GM21576 (cell line): ENCODE measurements around the gene BANF1.
A peak's percentile ranks its signal among the peaks of the same experiment; 100 is the strongest.

Experiments
- ATAC-seq: cut with Tn5 transposase; IDR thresholded peaks from one replicate; pipeline ENCODE4 v1.9.1; 2021; ENCODE audit warnings: mild to moderate bottlenecking, moderate library complexity; ENCODE audit not compliant: unreplicated experiment

BANF1 gene

GRCh38 chr11:66001942-66002647 is at the start of gene BANF1, which contains the start of gene EIF1AD:
BANF1 (plus strand) TSS chr11:66002503; CDS start chr11:66003251, 748 bp downstream.
EIF1AD (minus strand) TSS chr11:66002157; CDS start chr11:66000389, 1,768 bp downstream.
- peak; percentile 65 for ATAC-seq

GRCh38 chr11:65953471-65953870 is 48.8 kb upstream of the BANF1 start:
- ATAC-seq, result no peak

GRCh38 chr11:65954771-65955170 is 47.5 kb upstream of the BANF1 start:
- no peak for ATAC-seq

DNA sequence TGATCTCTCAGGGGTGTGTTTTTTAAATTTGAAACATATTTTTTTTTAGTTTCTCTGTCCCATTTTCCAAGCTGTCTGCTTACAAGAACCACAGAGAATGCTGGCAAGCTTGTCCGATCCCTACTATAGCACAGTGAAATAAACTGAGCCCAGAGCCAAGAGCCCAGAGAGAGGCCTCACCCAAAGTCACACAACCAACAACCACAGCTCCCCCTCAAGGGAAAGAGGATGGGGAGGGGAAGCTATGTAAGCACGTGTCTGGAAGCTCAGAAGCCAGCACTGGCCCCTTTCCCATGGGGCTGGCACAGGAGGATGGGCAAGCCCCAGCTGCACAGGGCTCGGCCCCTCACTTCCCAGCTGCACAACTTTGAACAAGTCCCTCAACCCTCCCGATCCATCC is 44.0 kb upstream of the BANF1 start:
- no peak for ATAC-seq

GRCh38 chr11:65958774-65959420 is 43.4 kb upstream of the BANF1 start:
- ATAC-seq, result no peak

DNA sequence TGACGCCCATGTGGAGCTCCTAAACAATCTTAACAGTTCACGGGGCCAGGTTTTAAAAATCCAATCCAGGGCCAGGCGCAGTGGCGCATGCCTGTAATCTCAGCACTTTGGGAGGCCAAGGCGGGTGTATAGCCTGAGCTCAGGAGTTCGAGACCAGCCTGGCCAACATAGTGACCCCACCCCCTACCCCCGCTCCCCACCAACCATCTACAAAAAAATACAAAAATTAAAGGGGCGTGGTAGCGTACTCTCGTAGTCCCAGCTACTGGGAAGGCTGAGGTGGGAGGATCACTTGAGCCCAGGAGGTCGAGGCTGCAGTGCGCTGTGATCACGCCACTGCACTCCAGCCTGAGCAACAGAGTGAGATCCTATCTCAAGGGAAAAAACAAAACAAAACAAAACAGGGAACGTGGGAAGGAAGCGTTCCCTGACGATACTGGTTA is 41.5 kb upstream of the BANF1 start:
- no peak for ATAC-seq

DNA sequence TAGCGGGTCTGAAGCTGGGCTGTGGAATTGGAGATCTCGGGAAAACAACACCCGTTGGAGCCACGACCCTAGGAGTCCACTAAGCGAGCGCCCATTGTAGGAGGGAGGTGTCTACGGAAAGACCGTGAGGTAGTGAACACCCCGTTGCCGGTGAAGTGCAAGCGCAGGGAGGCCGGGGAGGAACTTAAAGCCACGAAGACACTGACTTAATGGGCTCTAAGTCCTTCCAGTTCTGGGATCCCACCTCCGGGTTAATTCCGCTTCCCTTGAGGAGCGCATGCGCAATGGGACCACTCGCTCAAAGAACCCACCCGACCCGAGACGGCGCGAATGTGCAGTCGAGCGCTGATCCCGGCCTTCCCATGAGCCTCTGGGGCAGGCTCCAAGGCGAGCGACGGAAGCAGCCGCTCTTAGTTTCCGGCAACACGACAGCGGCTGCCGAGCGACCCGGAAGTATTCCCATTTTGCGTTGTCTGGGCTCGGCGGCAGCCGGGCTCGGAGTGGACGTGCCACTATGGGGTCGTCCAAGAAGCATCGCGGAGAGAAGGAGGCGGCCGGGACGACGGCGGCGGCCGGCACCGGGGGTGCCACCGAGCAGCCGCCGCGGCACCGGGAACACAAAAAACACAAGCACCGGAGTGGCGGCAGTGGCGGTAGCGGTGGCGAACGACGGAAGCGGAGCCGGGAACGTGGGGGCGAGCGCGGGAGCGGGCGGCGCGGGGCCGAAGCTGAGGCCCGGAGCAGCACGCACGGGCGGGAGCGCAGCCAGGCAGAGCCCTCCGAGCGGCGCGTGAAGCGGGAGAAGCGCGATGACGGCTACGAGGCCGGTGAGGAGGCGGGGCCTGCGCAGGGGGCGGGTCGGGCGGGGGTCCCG is 40.8 kb upstream of the BANF1 start, which contains the start of gene SART1:
Gene SART1, plus strand, starts transcription at position 468 of the 874 bp plus-strand sequence. Its CDS starts 47 bp downstream, at position 515.
- peak; percentile 74 for ATAC-seq

DNA sequence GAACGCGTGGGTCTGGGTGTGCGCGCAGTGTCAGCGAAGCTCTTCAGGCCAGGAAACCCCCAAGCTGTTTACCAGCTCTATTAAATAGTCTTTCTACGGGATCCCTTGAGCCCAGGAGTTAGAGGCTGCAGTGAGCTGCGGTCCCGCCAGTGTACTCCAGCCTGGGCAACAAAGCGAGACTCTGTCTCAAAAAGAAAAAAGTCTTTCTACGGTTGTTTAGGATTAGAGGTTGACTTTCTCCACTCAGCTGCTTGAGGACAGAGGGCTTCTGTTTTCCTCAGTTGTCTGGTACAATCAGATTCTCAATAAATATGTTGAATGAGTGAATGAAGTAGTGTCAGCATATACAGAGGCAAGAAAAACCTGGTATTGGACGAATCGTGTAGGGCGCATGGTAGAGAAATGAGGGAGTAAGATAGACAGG is 40.1 kb upstream of the BANF1 start:
- no peak for ATAC-seq

DNA sequence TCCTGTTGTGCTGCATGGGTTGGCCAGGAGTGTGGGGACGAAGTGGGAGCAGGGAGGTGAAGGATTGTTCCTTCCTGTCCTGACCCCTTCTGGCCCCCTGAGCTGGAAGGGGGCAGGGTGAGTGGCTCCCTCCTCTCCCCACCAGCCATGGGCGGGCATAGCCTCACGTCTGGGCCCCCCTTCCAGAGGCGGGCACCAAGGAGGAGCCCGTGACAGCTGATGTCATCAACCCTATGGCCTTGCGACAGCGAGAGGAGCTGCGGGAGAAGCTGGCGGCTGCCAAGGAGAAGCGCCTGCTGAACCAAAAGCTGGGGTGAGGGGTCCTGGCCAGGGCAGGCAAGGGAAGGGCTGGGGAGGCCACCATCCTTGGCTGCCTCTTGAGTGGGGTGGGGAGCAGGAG is 37.4 kb upstream of the BANF1 start:
- ATAC-seq, result no peak

DNA sequence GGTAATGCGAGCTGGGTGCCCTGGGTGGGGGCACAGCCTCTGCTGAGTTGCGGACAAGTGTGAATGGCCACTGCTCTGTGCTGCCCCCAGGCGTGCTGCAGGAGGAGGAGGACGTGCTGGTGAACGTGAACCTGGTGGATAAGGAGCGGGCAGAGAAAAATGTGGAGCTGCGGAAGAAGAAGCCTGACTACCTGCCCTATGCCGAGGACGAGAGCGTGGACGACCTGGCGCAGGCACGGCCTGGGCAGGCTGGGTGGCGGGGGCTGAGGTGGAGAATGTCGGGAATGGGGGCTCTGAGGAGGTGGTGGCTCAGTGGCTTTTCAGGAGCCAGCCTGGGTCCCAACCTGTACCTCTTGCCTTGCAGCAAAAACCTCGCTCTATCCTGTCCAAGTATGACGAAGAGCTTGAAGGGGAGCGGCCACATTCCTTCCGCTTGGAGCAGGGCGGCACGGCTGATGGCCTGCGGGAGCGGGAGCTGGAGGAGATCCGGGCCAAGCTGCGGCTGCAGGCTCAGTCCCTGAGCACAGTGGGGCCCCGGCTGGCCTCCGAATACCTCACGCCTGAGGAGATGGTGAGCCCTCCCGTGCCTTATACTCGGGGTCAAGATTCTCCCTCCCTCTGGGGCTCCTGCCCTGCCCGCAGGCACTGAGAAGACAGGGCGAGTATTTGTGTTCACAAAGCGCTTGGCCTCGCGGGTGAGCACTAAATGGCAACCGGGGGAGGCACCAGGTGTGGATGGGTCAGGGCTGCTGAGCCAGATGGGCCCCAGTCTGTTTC is 36.1 kb upstream of the BANF1 start:
- ATAC-seq, result no peak

DNA sequence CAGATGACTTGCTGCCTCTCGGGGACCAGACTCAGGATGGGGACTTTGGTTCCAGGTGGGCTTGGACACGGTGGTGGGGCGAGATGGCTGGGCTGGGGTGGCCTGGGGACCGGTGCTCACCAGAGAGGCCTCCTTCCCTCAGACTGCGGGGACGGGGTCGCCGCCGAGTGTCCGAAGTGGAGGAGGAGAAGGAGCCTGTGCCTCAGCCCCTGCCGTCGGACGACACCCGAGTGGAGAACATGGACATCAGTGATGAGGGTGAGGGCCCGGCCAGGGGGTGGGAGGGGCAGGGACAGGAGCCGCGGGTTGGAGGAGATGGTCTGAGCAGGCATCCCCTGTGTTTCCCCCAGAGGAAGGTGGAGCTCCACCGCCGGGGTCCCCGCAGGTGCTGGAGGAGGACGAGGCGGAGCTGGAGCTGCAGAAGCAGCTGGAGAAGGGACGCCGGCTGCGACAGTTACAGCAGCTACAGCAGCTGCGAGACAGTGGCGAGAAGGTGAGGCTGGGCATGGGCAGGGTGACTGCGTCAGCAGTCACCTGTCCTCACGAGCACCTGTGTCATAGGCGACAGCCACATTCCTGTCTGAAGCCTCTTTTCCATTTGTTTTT is 34.9 kb upstream of the BANF1 start:
- no peak for ATAC-seq

DNA sequence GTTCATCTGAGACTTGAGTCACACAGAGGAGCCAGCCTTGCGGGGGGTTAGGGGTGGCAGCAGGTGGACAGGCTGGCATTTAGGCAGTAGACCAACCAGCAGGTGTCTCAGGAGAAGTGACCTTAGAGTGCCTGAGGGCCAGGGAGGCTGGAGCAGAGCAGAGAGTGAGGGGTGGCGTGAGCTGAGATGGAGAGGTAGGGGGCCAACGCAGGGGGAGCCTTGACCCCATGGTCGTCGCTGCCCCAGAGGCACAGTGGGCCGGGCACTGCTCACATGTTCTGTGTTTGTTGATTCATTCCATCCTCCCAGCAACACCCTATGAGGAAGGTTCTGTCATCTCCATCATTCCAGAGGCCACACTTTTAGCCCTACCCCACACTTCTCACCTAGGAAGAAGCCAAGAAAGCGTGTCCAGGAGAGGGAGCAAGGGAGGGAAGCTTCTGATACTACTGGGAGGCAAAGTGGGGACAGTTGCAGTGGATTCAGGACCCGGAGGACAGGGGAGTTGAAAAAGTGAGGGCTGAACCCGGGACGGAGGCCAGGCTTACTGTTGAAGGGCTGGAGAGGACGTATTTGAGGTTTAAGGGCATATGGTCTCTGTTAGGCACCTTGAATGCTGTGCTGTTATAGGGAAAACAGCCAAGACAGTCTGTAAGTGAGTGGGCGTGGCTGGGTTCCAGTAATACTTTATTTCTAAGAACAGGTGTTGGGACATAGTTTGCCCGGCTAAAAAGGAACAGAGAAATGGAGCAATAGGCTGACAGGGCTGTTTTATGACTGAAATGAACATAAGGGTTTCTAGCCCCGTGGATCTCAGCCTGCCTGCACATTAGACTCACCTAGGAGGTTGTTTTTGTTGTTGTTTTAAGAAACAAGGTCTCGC is 33.5 kb upstream of the BANF1 start:
- no peak for ATAC-seq

- ATAC-seq, result no peak
Observed at GRCh38 chr11:65972116-65972515, 30.2 kb upstream of the BANF1 start.

- ATAC-seq, result no peak
Observed at GRCh38 chr11:65973439-65974110, 28.7 kb upstream of the BANF1 start.

- no peak for ATAC-seq
Observed at GRCh38 chr11:65975771-65976170, 26.5 kb upstream of the BANF1 start.

- no peak for ATAC-seq
Observed at GRCh38 chr11:65976216-65977176, 25.8 kb upstream of the BANF1 start.

GRCh38 chr11:65977621-65978390 is 24.5 kb upstream of the BANF1 start:
- no peak for ATAC-seq
